GM23248 (cell line): ENCODE data around the gene CDKN3.

Source experiments
- EZH2 ChIP-seq: fragments of 200-600 bp; sonication (generic); IDR thresholded peaks from 2 replicates; pipeline ENCODE4 v1.6.1; 2018; ENCODE audit warnings: antibody characterized with exemption, mild to moderate bottlenecking; ENCODE audit not compliant: insufficient read depth, poor library complexity, severe bottlenecking
- EZH2phosphoT487 ChIP-seq: fragments of 200-600 bp; sonication (generic); IDR thresholded peaks from 2 replicates; pipeline ENCODE4 v1.6.1; 2018; ENCODE audit warnings: antibody characterized with exemption, moderate library complexity, mild to moderate bottlenecking, low read depth; ENCODE audit not compliant: insufficient read depth

- TF ChIP-seq EZH2phosphoT487 (no peak), EZH2 (no peak)
Observed at GRCh38 chr14:54399560-54399959, 2.8 kb downstream of the CDKN3 start.
